Panc1 (cell line): Measurements from ENCODE around the gene WBP1L. TPM values are rescaled to one million over a fixed set of nuclear protein-coding genes. Genes with fewer than 3 reads are reported as not detected.
A peak's percentile ranks its signal among the peaks of the same experiment; 100 is the strongest.

Source experiments
- ATAC-seq: fragments of 200-7000 bp; cut with Tn5 transposase; 2 replicates; pipeline ENCODE4 v1.9.1; 2020; ENCODE audit warnings: mild to moderate bottlenecking, moderate library complexity
- BruUV-seq: library from RNA; stranded (reverse); fragments of 400-500 nt; replicated peaks from 2 replicates; lab custom pipeline; 2021; lab: Mats Ljungman, UMichigan
- CTCF ChIA-PET: fragments of 300-600 bp; sonication (Branson Sonifier 250); formaldehyde crosslinking; loops from one replicate; lab custom pipeline; 2022; ENCODE audit warnings: antibody characterized with exemption; lab: Charles Lee
- POLR2A ChIA-PET: fragments of 300-600 bp; sonication (Branson Sonifier 250); formaldehyde crosslinking; loops from one replicate; lab custom pipeline; 2022; ENCODE audit warnings: antibody characterized with exemption; lab: Charles Lee
- DNase-seq: peaks from one replicate; pipeline ENCODE4 v3.0.0-alpha.2; 2010; ENCODE audit warnings: low read depth, low spot score
- H3K27ac ChIP-seq: 2 replicates; pipeline ENCODE4 v1.5.1; 2011; ENCODE audit warnings: mild to moderate bottlenecking, low read length, inconsistent platforms
- H3K27me3 ChIP-seq: fragments of 200-500 bp; sonication (Bioruptor generic); 2 replicates; pipeline ENCODE4 v1.6.0; 2014; ENCODE audit warnings: low read length, inconsistent platforms; ENCODE audit not compliant: control insufficient read depth, insufficient read depth
- H3K36me3 ChIP-seq: fragments of 200-500 bp; sonication (Bioruptor generic); 2 replicates; pipeline ENCODE4 v1.5.1; 2014; ENCODE audit warnings: inconsistent platforms, mild to moderate bottlenecking, low read length, moderate library complexity; ENCODE audit not compliant: control insufficient read depth, insufficient read depth
- H3K4me1 ChIP-seq: 2 replicates; pipeline ENCODE4 v1.5.1; 2011; ENCODE audit warnings: inconsistent platforms, mild to moderate bottlenecking, low read length, moderate library complexity; ENCODE audit not compliant: control insufficient read depth, insufficient read depth
- H3K4me3 ChIP-seq, 2 experiments: 2 replicates each; pipeline ENCODE4 v1.5.1; 2011 to 2012; ENCODE audit warnings: low read depth in 2 of 2, low read length in 2 of 2, mild to moderate bottlenecking in 2 of 2, inconsistent platforms in 1 of 2, moderate library complexity in 1 of 2
- H3K9me3 ChIP-seq: fragments of 200-500 bp; sonication (Bioruptor generic); 2 replicates; pipeline ENCODE4 v1.5.1; 2014; ENCODE audit warnings: low read depth, mild to moderate bottlenecking, inconsistent platforms, low read length, moderate library complexity; ENCODE audit not compliant: control insufficient read depth, insufficient read depth
- CTCF ChIP-seq: fragments of 450-650 bp; IDR thresholded peaks from 2 replicates; pipeline ENCODE4 v1.5.1; 2017; ENCODE audit warnings: mild to moderate bottlenecking
- POLR2AphosphoS5 ChIP-seq: IDR thresholded peaks from 2 replicates; pipeline ENCODE4 v1.6.1; 2012; ENCODE audit warnings: mild to moderate bottlenecking, low read depth, low read length, moderate library complexity
- REST ChIP-seq, 2 experiments: IDR thresholded peaks; 2 replicates each; pipeline ENCODE4 v1.6.1; 2011 to 2012; ENCODE audit warnings: low read depth in 2 of 2, control low read depth in 1 of 2, low read length in 1 of 2, mild to moderate bottlenecking in 1 of 2, moderate library complexity in 1 of 2; ENCODE audit not compliant: insufficient read depth in 1 of 2
- SIN3A ChIP-seq: IDR thresholded peaks from 2 replicates; pipeline ENCODE4 v1.6.1; 2012; ENCODE audit warnings: low read depth, mild to moderate bottlenecking, low read length, moderate library complexity, borderline replicate concordance; ENCODE audit not compliant: insufficient read depth
- TCF7L2 ChIP-seq: IDR thresholded peaks from 2 replicates; pipeline ENCODE4 v1.6.1; 2011; ENCODE audit warnings: mild to moderate bottlenecking, low read depth, low read length, inconsistent platforms
- in situ Hi-C: cut with HindIII; loops from 2 replicates; pipeline ENCODE4 v1.10.0; 2016; ENCODE audit warnings: low sequenced_read_pairs, low pct_unique_long_range_greater_than_20kb
- intact Hi-C: fragments of 100-400 bp; cut with micrococcal nuclease; formaldehyde crosslinking; loops from one replicate; pipeline ENCODE4 v1.10.0; 2022; ENCODE audit not compliant: unreplicated experiment
- total RNA-seq: library from RNA; stranded (reverse); gene quantifications from one replicate; pipeline ENCODE4 v1.2.1, GENCODE V29; 2021; ENCODE audit not compliant: unreplicated experiment

WBP1L gene
- total RNA-seq, 1 experiment from 2014 or later: 91.3 TPM

GRCh38 chr10:102791754-102792395 lies 48.1 kb downstream of the WBP1L start:
- TF ChIP-seq POLR2AphosphoS5: no peak
- no peak for TF ChIP-seq REST (IDR thresholded peaks at IDR 0.05; ENCODE audit: insufficient read depth in 1 of 2, low read depth in 2 of 2, low read length in 1 of 2)
- no peak for TF ChIP-seq SIN3A
- no peak for TF ChIP-seq CTCF
- no peak for TF ChIP-seq TCF7L2
- ATAC-seq (no peak), DNase-seq (no peak)
- Histone ChIP-seq H3K4me1 (peaks cover 34% of the 10 kb centered on the region), H3K27me3 (no peaks in the 10 kb centered on the region), H3K4me3 (no peak overlapping the region), H3K27ac (peak overlapping the region; percentile 36), H3K9me3 (no peaks in the 10 kb centered on the region), H3K36me3 (no peaks in the 10 kb centered on the region)
- in situ Hi-C loops (no loop called here), intact Hi-C loops (no loop called here)
- no TSS peak for BruUV-seq
- CTCF ChIA-PET: interaction anchor here (0.6 kb wide), 1 partner anchor 48 kb away, joined by 5 read pairs; the partner anchor contains the start of gene WBP1L
- POLR2A ChIA-PET: no interaction called here

GRCh38 chr10:102795453-102796406 lies 52.0 kb downstream of the WBP1L start:
- DNase-seq (no peak), ATAC-seq (no peak)
- no peaks in the 10 kb centered on the region for H3K9me3 ChIP-seq
- H3K4me3 ChIP-seq: no peak overlapping the region
- H3K27me3 ChIP-seq: no peaks in the 10 kb centered on the region
- BruUV-seq: no TSS peak
- TF ChIP-seq POLR2AphosphoS5 (no peak), SIN3A (no peak), TCF7L2 (no peak), CTCF (no peak), REST (IDR thresholded peaks at IDR 0.05; ENCODE audit: insufficient read depth in 1 of 2, low read depth in 2 of 2, low read length in 1 of 2) (no peak)
- in situ Hi-C loops (no loop called here), intact Hi-C loops (no loop called here)
- H3K36me3 ChIP-seq: 0 out of 2 replicates have a peak, but pooled peaks cover 3% of the 10 kb centered on the region
- POLR2A ChIA-PET: no interaction called here
- H3K4me1 ChIP-seq: peaks cover 44% of the 10 kb centered on the region
- H3K27ac ChIP-seq: peak overlapping the region; percentile 55; the same call in 1 of the 2 replicates
- CTCF ChIA-PET: no interaction called here
